ENCODE results near the gene STX16. TPM values are rescaled to one million over a fixed set of nuclear protein-coding genes. Genes with fewer than 3 reads are reported as not detected.
A peak's percentile ranks its signal among the peaks of the same experiment; 100 is the strongest.

The STX16 gene
- total RNA-seq, 2 experiments from 2014 or later, result 101 to 110 TPM

GRCh38 chr20:58702161-58702510, 51.1 kb downstream of the STX16 start:
- peaks cover 20% of the 10 kb centered on the region for H3K36me3 Mint-ChIP-seq (ENCODE audit: low read depth)
- no peaks in the 10 kb centered on the region for H3K4me1 Mint-ChIP-seq
- no peaks in the 10 kb centered on the region for H3K9me3 Mint-ChIP-seq (ENCODE audit: low read depth)
- ChIA-PET CTCF (interaction anchor here (1.2 kb wide), 1 partner anchor 221 kb away, joined by 6 read pairs; no protein-coding TSS in a partner anchor), POLR2A (no interaction called here)
- H3K27ac Mint-ChIP-seq, result no peak overlapping the region
- no peak for ATAC-seq
- no peak overlapping the region for H3K4me3 Mint-ChIP-seq
- intact Hi-C loops (cut with DNase I, micrococcal nuclease), result no loop called here
- no peak for DNase-seq
- H3K27me3 Mint-ChIP-seq, result no peaks in the 10 kb centered on the region

- intact Hi-C loops (cut with DNase I, micrococcal nuclease), result no loop called here
- H3K36me3 Mint-ChIP-seq (ENCODE audit: low read depth), result peaks cover 20% of the 10 kb centered on the region
- DNase-seq (peak; percentile 27), ATAC-seq (no peak)
- no peak overlapping the region for H3K27ac Mint-ChIP-seq
- H3K4me1 Mint-ChIP-seq, result no peaks in the 10 kb centered on the region
- ChIA-PET CTCF (interaction anchor here (1.2 kb wide), 2 partner anchors 52 to 222 kb away, joined by 3 to 6 read pairs; partner anchors contain the start of gene STX16), POLR2A (no interaction called here)
- H3K9me3 Mint-ChIP-seq (ENCODE audit: low read depth), result no peaks in the 10 kb centered on the region
- H3K4me3 Mint-ChIP-seq, result no peak overlapping the region
- no peaks in the 10 kb centered on the region for H3K27me3 Mint-ChIP-seq
These were observed 52.0 kb downstream of the STX16 start for GRCh38 chr20:58702859-58703648.

- H3K27me3 Mint-ChIP-seq, result no peaks in the 10 kb centered on the region
- H3K27ac Mint-ChIP-seq, result no peak overlapping the region
- no peak for ATAC-seq
- ChIA-PET POLR2A (no interaction called here), CTCF (interaction anchor here (0.6 to 0.9 kb wide), 2 partner anchors 31 to 143 kb away, joined by 3 read pairs; no protein-coding TSS in a partner anchor)
- H3K4me3 Mint-ChIP-seq, result no peak overlapping the region
- peaks cover 20% of the 10 kb centered on the region for H3K36me3 Mint-ChIP-seq (ENCODE audit: low read depth)
- no peaks in the 10 kb centered on the region for H3K9me3 Mint-ChIP-seq (ENCODE audit: low read depth)
- intact Hi-C loops (cut with DNase I, micrococcal nuclease), result no loop called here
- no peak for DNase-seq
- no peaks in the 10 kb centered on the region for H3K4me1 Mint-ChIP-seq
These were observed 52.8 kb downstream of the STX16 start for GRCh38 chr20:58703765-58704371.

- H3K4me3 Mint-ChIP-seq, result no peak overlapping the region
- H3K4me1 Mint-ChIP-seq, result no peaks in the 10 kb centered on the region
- POLR2A ChIA-PET, result no interaction called here
- no peaks in the 10 kb centered on the region for H3K27me3 Mint-ChIP-seq
- no peak for ATAC-seq
- no peaks in the 10 kb centered on the region for H3K9me3 Mint-ChIP-seq (ENCODE audit: low read depth)
- CTCF ChIA-PET, result no interaction called here
- peaks cover 19% of the 10 kb centered on the region for H3K36me3 Mint-ChIP-seq (ENCODE audit: low read depth)
- DNase-seq, result no peak
- intact Hi-C loops (cut with DNase I, micrococcal nuclease), result no loop called here
- no peak overlapping the region for H3K27ac Mint-ChIP-seq
These were observed 54.3 kb downstream of the STX16 start for GRCh38 chr20:58705208-58705926.

- peak; percentile 2 for DNase-seq
- intact Hi-C loops (cut with DNase I, micrococcal nuclease), result no loop called here
- ChIA-PET POLR2A (no interaction called here), CTCF (no interaction called here)
- Mint-ChIP-seq H3K4me1 (no peaks in the 10 kb centered on the region), H3K27ac (no peak overlapping the region), H3K36me3 (ENCODE audit: low read depth) (peaks cover 16% of the 10 kb centered on the region), H3K9me3 (ENCODE audit: low read depth) (no peaks in the 10 kb centered on the region), H3K27me3 (no peaks in the 10 kb centered on the region), H3K4me3 (no peak overlapping the region)
- ATAC-seq, result no peak
These were observed 55.2 kb downstream of the STX16 start for GRCh38 chr20:58706150-58706892.

- no peaks in the 10 kb centered on the region for H3K4me1 Mint-ChIP-seq
- ATAC-seq (no peak), DNase-seq (no peak)
- intact Hi-C loops (cut with DNase I, micrococcal nuclease), result no loop called here
- no peak overlapping the region for H3K4me3 Mint-ChIP-seq
- no peaks in the 10 kb centered on the region for H3K9me3 Mint-ChIP-seq (ENCODE audit: low read depth)
- H3K36me3 Mint-ChIP-seq (ENCODE audit: low read depth), result peaks cover 16% of the 10 kb centered on the region
- H3K27me3 Mint-ChIP-seq, result no peaks in the 10 kb centered on the region
- ChIA-PET CTCF (interaction anchor here (0.8 kb wide), 1 partner anchor 27 kb away, joined by 3 read pairs; no protein-coding TSS in a partner anchor), POLR2A (no interaction called here)
- no peak overlapping the region for H3K27ac Mint-ChIP-seq
These were observed 56.0 kb downstream of the STX16 start for GRCh38 chr20:58706975-58707681.

GRCh38 chr20:58707770-58708169, 56.7 kb downstream of the STX16 start:
- Mint-ChIP-seq H3K36me3 (ENCODE audit: low read depth) (peaks cover 12% of the 10 kb centered on the region), H3K4me1 (no peaks in the 10 kb centered on the region), H3K27ac (no peak overlapping the region), H3K9me3 (ENCODE audit: low read depth) (no peaks in the 10 kb centered on the region), H3K27me3 (no peaks in the 10 kb centered on the region), H3K4me3 (no peak overlapping the region)
- intact Hi-C loops (cut with DNase I, micrococcal nuclease), result no loop called here
- DNase-seq, result no peak
- ATAC-seq, result no peak
- ChIA-PET CTCF (interaction anchor here (0.6 to 0.8 kb wide), 2 partner anchors 27 to 223 kb away, joined by 3 read pairs; no protein-coding TSS in a partner anchor), POLR2A (no interaction called here)

GRCh38 chr20:58708246-58708931, 57.3 kb downstream of the STX16 start:
- no peak for DNase-seq
- Mint-ChIP-seq H3K36me3 (ENCODE audit: low read depth) (peaks cover 7% of the 10 kb centered on the region), H3K4me3 (no peak overlapping the region), H3K9me3 (ENCODE audit: low read depth) (no peaks in the 10 kb centered on the region), H3K27me3 (no peaks in the 10 kb centered on the region), H3K27ac (no peak overlapping the region), H3K4me1 (no peaks in the 10 kb centered on the region)
- ChIA-PET POLR2A (no interaction called here), CTCF (interaction anchor here (0.6 to 0.8 kb wide), 2 partner anchors 28 to 224 kb away, joined by 3 read pairs; no protein-coding TSS in a partner anchor)
- ATAC-seq, result no peak
- intact Hi-C loops (cut with DNase I, micrococcal nuclease), result no loop called here

- Mint-ChIP-seq H3K9me3 (ENCODE audit: low read depth) (no peaks in the 10 kb centered on the region), H3K4me3 (no peak overlapping the region), H3K4me1 (no peaks in the 10 kb centered on the region), H3K36me3 (ENCODE audit: low read depth) (peaks cover under 1% of the 10 kb centered on the region), H3K27me3 (no peaks in the 10 kb centered on the region), H3K27ac (no peak overlapping the region)
- ChIA-PET POLR2A (interaction anchor here (0.6 kb wide), 1 partner anchor 59 kb away, joined by 3 read pairs; no protein-coding TSS in a partner anchor), CTCF (no interaction called here)
- ATAC-seq (no peak), DNase-seq (no peak)
- intact Hi-C loops (cut with DNase I, micrococcal nuclease), result no loop called here
These were observed 58.1 kb downstream of the STX16 start for GRCh38 chr20:58709013-58709702.

GRCh38 chr20:58709703-58710039, 58.6 kb downstream of the STX16 start:
- Mint-ChIP-seq H3K36me3 (ENCODE audit: low read depth) (no peaks in the 10 kb centered on the region), H3K4me3 (no peak overlapping the region), H3K9me3 (ENCODE audit: low read depth) (no peaks in the 10 kb centered on the region), H3K4me1 (no peaks in the 10 kb centered on the region), H3K27ac (no peak overlapping the region), H3K27me3 (no peaks in the 10 kb centered on the region)
- CTCF ChIA-PET, result no interaction called here
- intact Hi-C loops (cut with DNase I, micrococcal nuclease), result no loop called here
- DNase-seq (no peak), ATAC-seq (no peak)
- POLR2A ChIA-PET, result interaction anchor here (0.6 kb wide), 1 partner anchor 58 kb away, joined by 3 read pairs; no protein-coding TSS in a partner anchor

Data from activated CD4-positive, alpha-beta T cell treated with anti-CD3 and anti-CD28 coated beads for 36 hours (primary cell).